GM19463 (cell line): ENCODE data around the gene ZNF202.
A peak's percentile ranks its signal among the peaks of the same experiment; 100 is the strongest.
"Not testable (repeated sequence)": the region's sequence is repeated elsewhere in the genome, so short reads cannot be mapped to it uniquely, and the experiment has no call there.

Experiments
- ATAC-seq: cut with Tn5 transposase; IDR thresholded peaks from one replicate; pipeline ENCODE4 v1.9.1; 2021; ENCODE audit warnings: mild to moderate bottlenecking, moderate library complexity; ENCODE audit not compliant: unreplicated experiment

Gene ZNF202

GRCh38 chr11:123742031-123742723 lies 717 bp upstream of the ZNF202 start:
- ATAC-seq: no peak

- no peak for ATAC-seq
These were observed 687 bp downstream of the ZNF202 start for GRCh38 chr11:123740787-123741158.

GRCh38 chr11:123738374-123738773 lies 3.1 kb downstream of the ZNF202 start:
- ATAC-seq: no peak

- ATAC-seq: no peak
These were observed 4.7 kb downstream of the ZNF202 start for GRCh38 chr11:123736769-123737168.

- ATAC-seq: no peak
These were observed 11.9 kb downstream of the ZNF202 start for GRCh38 chr11:123729602-123730001.

GRCh38 chr11:123725995-123726655 lies 15.3 kb downstream of the ZNF202 start:
- ATAC-seq: no peak

GRCh38 chr11:123719452-123719851 lies 22.0 kb downstream of the ZNF202 start:
- no peak for ATAC-seq

- ATAC-seq: no peak
These were observed 23.0 kb downstream of the ZNF202 start for GRCh38 chr11:123718469-123718868.

GRCh38 chr11:123718063-123718462 lies 23.4 kb downstream of the ZNF202 start:
- ATAC-seq: no peak

- ATAC-seq: not testable (repeated sequence)
These were observed 28.8 kb downstream of the ZNF202 start for GRCh38 chr11:123712627-123713026.

GRCh38 chr11:123707606-123708205 lies 33.8 kb downstream of the ZNF202 start:
- peak; percentile 58 for ATAC-seq

GRCh38 chr11:123707206-123707605 lies 34.3 kb downstream of the ZNF202 start:
- no peak for ATAC-seq

GRCh38 chr11:123704341-123704740 lies 37.1 kb downstream of the ZNF202 start:
- ATAC-seq: no peak

- ATAC-seq: no peak
These were observed 38.8 kb downstream of the ZNF202 start for GRCh38 chr11:123702696-123703095.

- peak; percentile 41 for ATAC-seq
These were observed 39.3 kb downstream of the ZNF202 start for GRCh38 chr11:123702139-123702538.

GRCh38 chr11:123700772-123701171 lies 40.7 kb downstream of the ZNF202 start:
- no peak for ATAC-seq

- ATAC-seq: no peak
These were observed 42.8 kb downstream of the ZNF202 start for GRCh38 chr11:123698546-123699127.

- ATAC-seq: no peak
These were observed 45.3 kb downstream of the ZNF202 start for GRCh38 chr11:123696183-123696582.

- no peak for ATAC-seq
These were observed 46.2 kb downstream of the ZNF202 start for GRCh38 chr11:123695231-123695630.

GRCh38 chr11:123694551-123694950 lies 46.9 kb downstream of the ZNF202 start:
- no peak for ATAC-seq

GRCh38 chr11:123692961-123693360 lies 48.5 kb downstream of the ZNF202 start:
- ATAC-seq: no peak

- no peak for ATAC-seq
These were observed 51.0 kb downstream of the ZNF202 start for GRCh38 chr11:123690485-123690884.
